ENCODE measurements around the gene CKAP2.

The CKAP2 gene

DNA sequence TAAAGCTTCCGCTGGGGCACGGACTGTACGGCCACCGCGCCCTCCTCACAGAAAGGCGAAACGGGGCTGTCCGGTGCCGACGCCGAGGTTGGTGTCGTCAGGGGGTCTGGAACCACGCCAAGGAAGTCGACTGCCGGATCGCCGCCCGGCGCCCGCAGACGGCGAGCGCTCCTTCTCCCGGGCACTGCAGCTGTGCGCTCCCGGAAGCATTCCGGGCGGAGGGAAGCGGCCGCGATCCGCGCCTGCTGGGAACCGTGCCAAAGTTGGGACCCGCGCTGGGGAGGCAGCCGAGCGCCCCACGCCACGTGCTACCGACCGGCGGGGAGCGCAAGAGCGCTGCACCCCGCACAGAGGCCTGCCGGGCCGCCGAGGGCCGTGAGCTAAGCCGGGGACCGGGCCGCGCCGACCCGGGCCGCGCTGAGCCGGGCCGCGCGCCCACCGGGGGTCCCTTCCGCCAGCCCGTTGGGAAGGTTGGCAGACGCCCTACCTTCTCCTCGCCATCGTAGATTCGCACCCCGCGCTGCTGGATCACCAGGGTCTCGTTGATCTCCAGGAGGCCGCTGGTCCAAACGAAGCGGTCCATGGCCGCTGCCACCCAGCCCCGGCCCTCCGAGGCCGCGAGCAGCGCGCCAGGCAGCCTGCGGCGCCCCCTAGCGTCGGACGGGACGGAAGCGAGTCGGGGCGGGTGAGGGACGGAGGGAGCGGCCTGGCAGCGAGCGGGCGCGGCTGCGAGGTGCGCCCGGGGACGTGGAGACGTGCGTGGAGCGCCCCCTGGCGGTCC is 5.1 kb upstream of the CKAP2 start, which contains the start of gene VPS36:
VPS36 (minus strand) TSS at position 623 of the 781 bp plus-strand sequence; CDS start at position 583, 40 bp downstream.
- TF ChIP-seq EZH2phosphoT487 (IDR thresholded peaks at IDR 0.05; ENCODE audit: low read length): no peak
- TF ChIP-seq, protein P1, sequence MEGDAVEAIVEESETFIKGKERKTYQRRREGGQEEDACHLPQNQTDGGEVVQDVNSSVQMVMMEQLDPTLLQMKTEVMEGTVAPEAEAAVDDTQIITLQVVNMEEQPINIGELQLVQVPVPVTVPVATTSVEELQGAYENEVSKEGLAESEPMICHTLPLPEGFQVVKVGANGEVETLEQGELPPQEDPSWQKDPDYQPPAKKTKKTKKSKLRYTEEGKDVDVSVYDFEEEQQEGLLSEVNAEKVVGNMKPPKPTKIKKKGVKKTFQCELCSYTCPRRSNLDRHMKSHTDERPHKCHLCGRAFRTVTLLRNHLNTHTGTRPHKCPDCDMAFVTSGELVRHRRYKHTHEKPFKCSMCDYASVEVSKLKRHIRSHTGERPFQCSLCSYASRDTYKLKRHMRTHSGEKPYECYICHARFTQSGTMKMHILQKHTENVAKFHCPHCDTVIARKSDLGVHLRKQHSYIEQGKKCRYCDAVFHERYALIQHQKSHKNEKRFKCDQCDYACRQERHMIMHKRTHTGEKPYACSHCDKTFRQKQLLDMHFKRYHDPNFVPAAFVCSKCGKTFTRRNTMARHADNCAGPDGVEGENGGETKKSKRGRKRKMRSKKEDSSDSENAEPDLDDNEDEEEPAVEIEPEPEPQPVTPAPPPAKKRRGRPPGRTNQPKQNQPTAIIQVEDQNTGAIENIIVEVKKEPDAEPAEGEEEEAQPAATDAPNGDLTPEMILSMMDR (IDR thresholded peaks at IDR 0.05; ENCODE audit: low read length): peak; percentile 78
- Histone ChIP-seq H3K4me2 (ENCODE audit: low read depth, low read length) (peak within 1 kb of the TSS; percentile 68), H3F3A (ENCODE audit: insufficient read depth, low read length) (peaks cover 23% of the 10 kb centered on the region), H3K9ac (ENCODE audit: low read length) (peak within 1 kb of the TSS; percentile 80), H3K36me3 (replicated peaks; ENCODE audit: insufficient read depth, low read length) (no peaks in the 10 kb centered on the region), H3K9me2 (replicated peaks; ENCODE audit: insufficient read depth, low read length) (no peaks in the 10 kb centered on the region), H3K27me3 (replicated peaks; ENCODE audit: insufficient read depth, low read length) (no peaks in the 10 kb centered on the region), H3K4me3 (ENCODE audit: low read length) (peak within 1 kb of the TSS; percentile 89), H3K27ac (ENCODE audit: low read length) (peak within 1 kb of the TSS; percentile 62; the same call in 1 of the 2 replicates), H4K20me1 (ENCODE audit: insufficient read depth, low read length) (no peaks in the 10 kb centered on the region), H3K79me2 (ENCODE audit: low read length) (peaks cover 55% of the 10 kb centered on the region), H3K4me1 (ENCODE audit: low read length) (0 out of 2 replicates have a peak, but pooled peaks cover 7% of the 10 kb centered on the region), H2AFZ (ENCODE audit: low read length) (peak within 1 kb of the TSS; percentile 63), H3K9me3 (replicated peaks; ENCODE audit: insufficient read depth, low read length) (no peaks in the 10 kb centered on the region)
- peak; percentile 83 for DNase-seq

DNA sequence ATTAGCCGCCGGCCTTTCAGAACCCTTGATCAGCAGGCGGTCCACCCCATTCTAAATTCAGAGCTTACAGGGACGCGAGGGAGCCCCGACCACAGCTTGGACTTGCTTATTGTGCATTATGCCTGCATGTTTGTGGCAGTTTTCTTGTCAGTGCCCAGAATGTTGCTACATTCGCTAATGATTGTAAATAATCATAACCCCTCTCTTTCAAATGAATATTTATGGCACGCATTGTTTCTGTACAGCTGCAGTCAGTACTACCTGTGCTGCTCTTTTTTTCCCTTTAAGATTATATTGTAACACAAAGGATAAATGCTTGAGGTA is 4.5 kb upstream of the CKAP2 start:
- TF ChIP-seq EZH2 (optimal IDR thresholded peaks at IDR 0.05; ENCODE audit: low read depth, low read length) (no peak), EZH2phosphoT487 (IDR thresholded peaks at IDR 0.05; ENCODE audit: low read length) (no peak)
- TF ChIP-seq, protein P1 (IDR thresholded peaks at IDR 0.05; ENCODE audit: low read length): peak; percentile 3; the same call in 1 of the 2 replicates
- no peak for DNase-seq
- H3K36me3 ChIP-seq (replicated peaks; ENCODE audit: insufficient read depth, low read length): no peaks in the 10 kb centered on the region
- H2AFZ ChIP-seq (ENCODE audit: low read length): no peak overlapping the region
- H3K4me2 ChIP-seq (ENCODE audit: low read depth, low read length): peak overlapping the region; percentile 51; the same call in 1 of the 2 replicates
- H3K79me2 ChIP-seq (ENCODE audit: low read length): peaks cover 56% of the 10 kb centered on the region
- no peak overlapping the region for H3K27ac ChIP-seq (ENCODE audit: low read length)
- peaks cover 23% of the 10 kb centered on the region for H3F3A ChIP-seq (ENCODE audit: insufficient read depth, low read length)
- no peaks in the 10 kb centered on the region for H3K9me2 ChIP-seq (replicated peaks; ENCODE audit: insufficient read depth, low read length)
- 0 out of 2 replicates have a peak overlapping the region, but pooled peaks have one; percentile 28 for H3K4me3 ChIP-seq (ENCODE audit: low read length)
- no peak overlapping the region for H3K9ac ChIP-seq (ENCODE audit: low read length)
- H4K20me1 ChIP-seq (ENCODE audit: insufficient read depth, low read length): no peaks in the 10 kb centered on the region
- H3K9me3 ChIP-seq (replicated peaks; ENCODE audit: insufficient read depth, low read length): no peaks in the 10 kb centered on the region
- no peaks in the 10 kb centered on the region for H3K27me3 ChIP-seq (replicated peaks; ENCODE audit: insufficient read depth, low read length)
- H3K4me1 ChIP-seq (ENCODE audit: low read length): 0 out of 2 replicates have a peak, but pooled peaks cover 7% of the 10 kb centered on the region

DNA sequence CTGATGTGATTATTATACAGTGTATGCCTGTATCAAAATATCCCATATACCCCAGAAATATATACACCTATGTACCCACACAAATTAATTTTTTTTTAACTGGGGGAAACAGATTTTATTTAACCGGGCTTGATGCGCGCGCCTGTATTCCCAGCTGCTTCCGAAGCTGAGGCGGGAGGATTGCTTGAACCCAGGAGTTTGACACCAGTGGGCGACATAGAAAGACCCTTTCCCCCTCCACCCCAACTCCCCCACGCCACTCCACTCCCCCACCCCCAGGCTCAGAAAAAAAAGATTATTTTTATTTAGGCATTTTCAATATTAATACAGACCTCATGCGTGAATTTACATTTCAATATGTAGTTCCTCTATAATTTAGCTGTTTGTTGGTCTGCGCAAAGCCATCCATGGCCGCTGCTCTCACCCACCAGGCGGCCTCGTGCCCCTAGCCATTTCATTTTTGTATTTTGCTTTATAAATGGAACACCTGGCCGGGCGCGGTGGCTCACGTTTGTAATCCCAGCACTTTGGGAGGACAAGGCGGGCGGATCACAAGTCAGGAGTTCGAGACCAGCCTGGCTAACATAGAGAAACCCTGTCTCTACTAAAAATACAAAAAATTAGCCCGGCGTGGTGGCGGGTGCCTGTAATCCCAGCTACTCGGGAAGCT is 4.0 kb upstream of the CKAP2 start:
- Histone ChIP-seq H3K27me3 (replicated peaks; ENCODE audit: insufficient read depth, low read length) (no peaks in the 10 kb centered on the region), H3K9ac (ENCODE audit: low read length) (no peak overlapping the region), H3K9me2 (replicated peaks; ENCODE audit: insufficient read depth, low read length) (no peaks in the 10 kb centered on the region), H2AFZ (ENCODE audit: low read length) (no peak overlapping the region), H3K27ac (ENCODE audit: low read length) (no peak overlapping the region), H4K20me1 (ENCODE audit: insufficient read depth, low read length) (no peaks in the 10 kb centered on the region), H3K36me3 (replicated peaks; ENCODE audit: insufficient read depth, low read length) (no peaks in the 10 kb centered on the region), H3K4me2 (ENCODE audit: low read depth, low read length) (peak overlapping the region; percentile 51; the same call in 1 of the 2 replicates), H3K4me1 (ENCODE audit: low read length) (0 out of 2 replicates have a peak, but pooled peaks cover 7% of the 10 kb centered on the region), H3K79me2 (ENCODE audit: low read length) (peaks cover 59% of the 10 kb centered on the region), H3K9me3 (replicated peaks; ENCODE audit: insufficient read depth, low read length) (no peaks in the 10 kb centered on the region), H3F3A (ENCODE audit: insufficient read depth, low read length) (peaks cover 25% of the 10 kb centered on the region), H3K4me3 (ENCODE audit: low read length) (no peak overlapping the region)
- TF ChIP-seq EZH2phosphoT487 (IDR thresholded peaks at IDR 0.05; ENCODE audit: low read length) (no peak), EZH2 (optimal IDR thresholded peaks at IDR 0.05; ENCODE audit: low read depth, low read length) (no peak)
- TF ChIP-seq, protein P1 (IDR thresholded peaks at IDR 0.05; ENCODE audit: low read length): no peak
- no peak for DNase-seq

Data from MM.1S (cell line).